ENCODE results near the gene CMIP.

The CMIP gene

DNA sequence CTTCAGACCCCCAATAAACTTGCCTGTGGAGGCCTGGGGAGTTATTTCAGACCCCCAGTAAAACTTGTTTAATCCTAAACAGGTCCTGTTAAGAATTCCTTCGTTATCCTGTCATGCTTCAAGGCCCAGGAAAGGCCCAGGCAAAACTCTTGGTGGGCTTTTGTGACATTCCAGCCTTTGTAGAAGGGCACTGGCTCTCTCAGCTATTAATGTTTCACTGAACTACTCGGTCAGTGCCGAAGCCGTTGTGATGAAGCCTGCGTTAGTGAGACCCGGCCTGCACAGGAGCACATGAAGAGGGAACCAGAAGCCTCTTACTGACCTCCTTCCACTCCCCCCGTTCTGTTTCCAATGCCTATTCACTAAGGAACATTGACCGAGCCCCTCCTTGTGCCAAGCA, 287.0 kb downstream of the CMIP start:
- Histone ChIP-seq H3K79me2 (ENCODE audit: insufficient read depth, low read length) (no peaks in the 10 kb centered on the region), H2AFZ (ENCODE audit: low read depth, low read length, severe bottlenecking) (no peak overlapping the region), H3K36me3 (ENCODE audit: low read length) (no peaks in the 10 kb centered on the region), H3K4me3 (ENCODE audit: insufficient read depth, low read length, poor library complexity, severe bottlenecking) (no peak overlapping the region), H3K27ac (ENCODE audit: low read depth, low read length) (no peak overlapping the region), H3F3A (ENCODE audit: insufficient read depth) (0 out of 2 replicates have a peak, but pooled peaks cover 3% of the 10 kb centered on the region), H3K9me3 (ENCODE audit: insufficient read depth, low read length) (no peaks in the 10 kb centered on the region), H3K9me2 (replicated peaks; ENCODE audit: insufficient read depth, low read length) (no peaks in the 10 kb centered on the region), H3K27me3 (ENCODE audit: low read length) (no peaks in the 10 kb centered on the region), H4K20me1 (ENCODE audit: low read depth, low read length) (no peaks in the 10 kb centered on the region), H3K4me2 (ENCODE audit: low read depth, low read length, poor library complexity, severe bottlenecking) (no peak overlapping the region), H3K9ac (ENCODE audit: low read length) (no peak overlapping the region)
- no peak for TF ChIP-seq EZH2phosphoT487 (conservative IDR thresholded peaks at IDR 0.05; ENCODE audit: low read length)
- TF ChIP-seq CTCF (IDR thresholded peaks at IDR 0.05; ENCODE audit: insufficient read depth, low read length, poor library complexity, severe bottlenecking): no peak

GRCh38 chr16:81732699-81733098, 288.1 kb downstream of the CMIP start:
- Histone ChIP-seq H3K9me3 (ENCODE audit: insufficient read depth, low read length) (no peaks in the 10 kb centered on the region), H3F3A (ENCODE audit: insufficient read depth) (0 out of 2 replicates have a peak, but pooled peaks cover 3% of the 10 kb centered on the region), H3K79me2 (ENCODE audit: insufficient read depth, low read length) (no peaks in the 10 kb centered on the region), H3K36me3 (ENCODE audit: low read length) (no peaks in the 10 kb centered on the region), H2AFZ (ENCODE audit: low read depth, low read length, severe bottlenecking) (no peak overlapping the region), H3K27me3 (ENCODE audit: low read length) (no peaks in the 10 kb centered on the region), H3K4me2 (ENCODE audit: low read depth, low read length, poor library complexity, severe bottlenecking) (no peak overlapping the region), H3K9ac (ENCODE audit: low read length) (no peak overlapping the region), H3K4me3 (ENCODE audit: insufficient read depth, low read length, poor library complexity, severe bottlenecking) (no peak overlapping the region), H3K9me2 (replicated peaks; ENCODE audit: insufficient read depth, low read length) (no peaks in the 10 kb centered on the region), H4K20me1 (ENCODE audit: low read depth, low read length) (no peaks in the 10 kb centered on the region), H3K27ac (ENCODE audit: low read depth, low read length) (no peak overlapping the region)
- TF ChIP-seq EZH2phosphoT487 (conservative IDR thresholded peaks at IDR 0.05; ENCODE audit: low read length) (no peak), CTCF (IDR thresholded peaks at IDR 0.05; ENCODE audit: insufficient read depth, low read length, poor library complexity, severe bottlenecking) (no peak)

DNA sequence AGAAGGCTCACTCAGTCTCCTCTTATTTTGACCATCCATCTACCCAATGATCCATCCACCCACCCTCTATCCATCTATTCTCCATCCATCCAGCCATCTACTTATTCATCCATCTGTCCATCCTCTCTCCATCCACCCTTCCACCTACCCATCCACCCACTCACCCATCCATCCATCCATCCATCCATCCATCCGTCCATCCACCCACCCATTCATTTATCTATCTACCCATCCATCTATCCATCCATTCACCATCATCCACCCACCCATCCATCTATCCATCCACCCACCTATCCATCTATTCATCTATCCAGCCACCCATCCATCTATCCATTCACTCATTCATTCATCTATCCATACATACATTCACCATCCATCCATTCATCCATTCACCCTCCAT, 288.7 kb downstream of the CMIP start:
- H3K27ac ChIP-seq (ENCODE audit: low read depth, low read length): no peak overlapping the region

More for the DNA sequence above, 288.7 kb downstream of the CMIP start:
- Histone ChIP-seq H3F3A (ENCODE audit: insufficient read depth) (peaks cover 4% of the 10 kb centered on the region), H2AFZ (ENCODE audit: low read depth, low read length, severe bottlenecking) (no peak overlapping the region), H4K20me1 (ENCODE audit: low read depth, low read length) (no peaks in the 10 kb centered on the region), H3K79me2 (ENCODE audit: insufficient read depth, low read length) (no peaks in the 10 kb centered on the region), H3K4me2 (ENCODE audit: low read depth, low read length, poor library complexity, severe bottlenecking) (no peak overlapping the region), H3K9me2 (replicated peaks; ENCODE audit: insufficient read depth, low read length) (no peaks in the 10 kb centered on the region), H3K4me3 (ENCODE audit: insufficient read depth, low read length, poor library complexity, severe bottlenecking) (no peak overlapping the region), H3K9ac (ENCODE audit: low read length) (no peak overlapping the region), H3K36me3 (ENCODE audit: low read length) (no peaks in the 10 kb centered on the region), H3K9me3 (ENCODE audit: insufficient read depth, low read length) (no peaks in the 10 kb centered on the region), H3K27me3 (ENCODE audit: low read length) (no peaks in the 10 kb centered on the region)
- TF ChIP-seq CTCF (IDR thresholded peaks at IDR 0.05; ENCODE audit: insufficient read depth, low read length, poor library complexity, severe bottlenecking) (no peak), EZH2phosphoT487 (conservative IDR thresholded peaks at IDR 0.05; ENCODE audit: low read length) (no peak)
